IPS-NIHi7 (cell line): ENCODE measurements around the gene BMP2K.

ENCODE experiments used
- DNase-seq: peaks from one replicate; pipeline ENCODE4 v3.0.0; 2012; ENCODE audit warnings: mixed read lengths; ENCODE audit errors: extremely low spot score

BMP2K gene

GRCh38 chr4:78930016-78930629, 154.0 kb downstream of the BMP2K start:
- DNase-seq, result no peak

GRCh38 chr4:78936989-78937388, 160.8 kb downstream of the BMP2K start:
- DNase-seq, result no peak

GRCh38 chr4:78937837-78938236, 161.7 kb downstream of the BMP2K start:
- no peak for DNase-seq

GRCh38 chr4:78938474-78938867, 162.3 kb downstream of the BMP2K start:
- no peak for DNase-seq

- DNase-seq, result peak; percentile 96
These were observed 162.9 kb downstream of the BMP2K start, which contains the start of gene PAQR3 for GRCh38 chr4:78938868-78939666. Gene PAQR3, minus strand, starts transcription at chr4:78939438. Its CDS starts 214 bp downstream, at chr4:78939224.

- no peak for DNase-seq
These were observed 163.5 kb downstream of the BMP2K start for GRCh38 chr4:78939667-78940008.

GRCh38 chr4:78940752-78941151, 164.6 kb downstream of the BMP2K start:
- DNase-seq, result no peak

- no peak for DNase-seq
These were observed 168.2 kb downstream of the BMP2K start for GRCh38 chr4:78944381-78944780.

- no peak for DNase-seq
These were observed 169.6 kb downstream of the BMP2K start for GRCh38 chr4:78945651-78946179.

GRCh38 chr4:78949735-78950134, 173.6 kb downstream of the BMP2K start:
- DNase-seq, result no peak

- peak; percentile 44 for DNase-seq
These were observed 175.8 kb downstream of the BMP2K start for GRCh38 chr4:78951862-78952472.

GRCh38 chr4:78953231-78953630, 177.1 kb downstream of the BMP2K start:
- DNase-seq, result no peak

- DNase-seq, result peak; percentile 52
These were observed 177.9 kb downstream of the BMP2K start for GRCh38 chr4:78953769-78954666.

GRCh38 chr4:78956975-78957374, 180.8 kb downstream of the BMP2K start:
- no peak for DNase-seq

- DNase-seq, result no peak
These were observed 184.8 kb downstream of the BMP2K start for GRCh38 chr4:78960926-78961325.
